HepG2 (cell line): Measurements from ENCODE around the gene SIMC1. TPM values are rescaled to one million over a fixed set of nuclear protein-coding genes. Genes with fewer than 3 reads are reported as not detected.

Experiments used
- ATF7 ChIP-seq, 2 experiments: fragments of 450-650 bp in 1 of 2; sonication (generic) in 1 of 2; formaldehyde crosslinking in 1 of 2; IDR thresholded peaks; 2 replicates each; pipeline versions ENCODE4 v1.4.0 to v1.6.1; 2016 to 2020; ENCODE audit warnings: antibody characterized with exemption in 1 of 2, mild to moderate bottlenecking in 1 of 2, missing genetic modification reagents in 1 of 2
- DNMT3B ChIP-seq: conservative IDR thresholded peaks from 2 replicates; pipeline ENCODE4 v1.6.1; 2016; ENCODE audit warnings: missing biosample characterization, control low read depth
- FOXK1 ChIP-seq: sonication (generic); formaldehyde crosslinking; IDR thresholded peaks from 2 replicates; pipeline ENCODE4 v1.4.0; 2020; ENCODE audit warnings: low read depth, missing genetic modification reagents, borderline replicate concordance
- HMGA1 ChIP-seq: sonication (generic); formaldehyde crosslinking; conservative IDR thresholded peaks from 2 replicates; pipeline ENCODE4 v1.4.0; 2020; ENCODE audit warnings: missing genetic modification reagents
- ZBTB7B ChIP-seq: sonication (generic); formaldehyde crosslinking; IDR thresholded peaks from 2 replicates; pipeline ENCODE4 v1.4.0; 2020; ENCODE audit warnings: missing genetic modification reagents
- ZNF432 ChIP-seq: sonication (generic); formaldehyde crosslinking; IDR thresholded peaks from 2 replicates; pipeline ENCODE4 v1.5.0; 2020; ENCODE audit warnings: missing genetic modification reagents, mild to moderate bottlenecking, borderline replicate concordance
- ZNF577 ChIP-seq: sonication (generic); formaldehyde crosslinking; IDR thresholded peaks from 2 replicates; pipeline ENCODE4 v1.4.0; 2020; ENCODE audit warnings: mild to moderate bottlenecking, low read depth, missing genetic modification reagents, borderline replicate concordance
- ZNF615 ChIP-seq: sonication (generic); formaldehyde crosslinking; IDR thresholded peaks from 2 replicates; pipeline ENCODE4 v1.5.0; 2020; ENCODE audit warnings: mild to moderate bottlenecking, missing genetic modification reagents, borderline replicate concordance
- ZNF83 ChIP-seq: sonication (generic); formaldehyde crosslinking; IDR thresholded peaks from 2 replicates; pipeline ENCODE4 v1.4.0; 2020; ENCODE audit warnings: missing genetic modification reagents, mild to moderate bottlenecking, borderline replicate concordance
- ZNF841 ChIP-seq: sonication (generic); formaldehyde crosslinking; IDR thresholded peaks from 2 replicates; pipeline ENCODE4 v1.8.1; 2023; ENCODE audit warnings: missing genetic modification reagents, borderline replicate concordance
- polyA plus RNA-seq, 8 experiments: library from polyadenylated mRNA; depleted of rRNA in 3 of 8; stranded (reverse) in 7 of 8; unstranded in 1 of 8; fragments of >200 nt; fragmentation: Illumina TruSeq in 4 of 8; extraction: Trizol in 4 of 8; gene quantifications; 2 replicates each; pipeline versions ENCODE4 v1.2.1 to v1.2.3, GENCODE V29; 2011 to 2016; ENCODE audit warnings: low read depth in 4 of 8, missing spikeins in 1 of 8, mixed read lengths in 1 of 8; ENCODE audit not compliant: insufficient read depth in 1 of 8
- total RNA-seq, 5 experiments: library from RNA; depleted of rRNA; stranded (reverse); fragments of >200 nt; fragmentation: Illumina TruSeq; extraction: Trizol; gene quantifications; 2 replicates each; pipeline ENCODE4 v1.2.3, GENCODE V29; 2016; ENCODE audit warnings: low read depth in 1 of 5
- TF ChIP-seq, protein P1 (sequence below): sonication (generic); formaldehyde crosslinking; IDR thresholded peaks from 2 replicates; pipeline ENCODE4 v1.5.1; 2020; ENCODE audit warnings: mild to moderate bottlenecking, missing genetic modification reagents, borderline replicate concordance
- TF ChIP-seq, protein P2 (sequence below): sonication (generic); formaldehyde crosslinking; IDR thresholded peaks from 2 replicates; pipeline ENCODE4 v1.5.0; 2020; ENCODE audit warnings: missing genetic modification reagents
- TF ChIP-seq, protein P3 (sequence below): sonication (generic); formaldehyde crosslinking; IDR thresholded peaks from 2 replicates; pipeline ENCODE4 v1.5.1; 2020; ENCODE audit warnings: mild to moderate bottlenecking, missing genetic modification reagents, moderate library complexity
- TF ChIP-seq, protein P4 (sequence below): sonication (generic); formaldehyde crosslinking; IDR thresholded peaks from 2 replicates; pipeline ENCODE4 v1.9.0; 2021; ENCODE audit warnings: missing genetic modification reagents, borderline replicate concordance
- TF ChIP-seq, protein P5 (sequence below): sonication (generic); formaldehyde crosslinking; IDR thresholded peaks from 2 replicates; pipeline ENCODE4 v1.5.0; 2020; ENCODE audit warnings: missing genetic modification reagents
- TF ChIP-seq, protein P6 (sequence below): IDR thresholded peaks from 2 replicates; pipeline ENCODE4 v1.6.1; 2016; ENCODE audit warnings: mild to moderate bottlenecking, missing biosample characterization, missing genetic modification reagents

The SIMC1 gene
- total and polyA plus RNA-seq, 2 of the 13 experiments (the other 11 are each of a cell fraction or from before 2014, with no cell fraction given): 5.4 to 6.8 TPM

DNA sequence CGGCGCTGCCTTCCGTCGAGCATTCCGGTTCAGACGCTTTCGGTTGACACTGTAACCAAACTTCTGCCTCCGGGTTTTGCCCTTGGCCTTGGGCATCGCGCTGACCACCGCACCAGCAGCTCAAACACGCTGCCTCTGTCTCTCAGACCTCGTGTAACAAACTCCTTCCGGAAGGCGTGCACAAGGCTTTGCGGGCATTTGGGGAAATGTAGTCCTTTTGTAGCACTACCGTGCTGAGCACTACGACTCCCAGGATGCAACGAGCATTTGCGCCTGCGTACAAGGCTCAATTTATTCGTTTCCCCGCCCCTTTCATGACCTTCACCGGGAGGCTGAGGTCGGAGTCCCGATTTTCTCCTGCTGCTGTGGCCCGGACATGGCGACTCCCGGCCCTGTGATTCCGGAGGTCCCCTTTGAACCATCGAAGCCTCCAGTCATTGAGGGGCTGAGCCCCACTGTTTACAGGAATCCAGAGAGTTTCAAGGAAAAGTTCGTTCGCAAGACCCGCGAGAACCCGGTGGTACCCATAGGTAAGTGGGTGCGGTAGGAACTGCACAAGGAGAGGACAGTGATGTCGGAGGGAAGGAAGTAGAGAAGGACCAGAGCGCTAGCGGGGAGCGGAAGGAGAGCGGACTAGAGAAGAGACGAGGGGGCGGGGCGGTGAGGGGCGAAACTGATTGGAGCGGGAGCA lies 150.4 kb downstream of the SIMC1 start, which contains the start of the genes HIGD2A and NOP16 (continued):
- TF ChIP-seq, protein P1, sequence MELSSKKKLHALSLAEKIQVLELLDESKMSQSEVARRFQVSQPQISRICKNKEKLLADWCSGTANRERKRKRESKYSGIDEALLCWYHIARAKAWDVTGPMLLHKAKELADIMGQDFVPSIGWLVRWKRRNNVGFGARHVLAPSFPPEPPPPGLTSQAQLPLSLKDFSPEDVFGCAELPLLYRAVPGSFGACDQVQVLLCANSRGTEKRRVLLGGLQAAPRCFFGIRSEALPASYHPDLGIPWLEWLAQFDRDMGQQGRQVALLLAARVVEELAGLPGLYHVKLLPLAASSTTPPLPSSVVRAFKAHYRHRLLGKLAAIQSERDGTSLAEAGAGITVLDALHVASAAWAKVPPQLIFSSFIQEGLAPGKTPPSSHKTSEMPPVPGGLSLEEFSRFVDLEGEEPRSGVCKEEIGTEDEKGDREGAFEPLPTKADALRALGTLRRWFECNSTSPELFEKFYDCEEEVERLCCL (CRISPR knock-in tag): no peak
- TF ChIP-seq ZNF83: no peak
- no peak for TF ChIP-seq ZNF432
- TF ChIP-seq, protein P2, sequence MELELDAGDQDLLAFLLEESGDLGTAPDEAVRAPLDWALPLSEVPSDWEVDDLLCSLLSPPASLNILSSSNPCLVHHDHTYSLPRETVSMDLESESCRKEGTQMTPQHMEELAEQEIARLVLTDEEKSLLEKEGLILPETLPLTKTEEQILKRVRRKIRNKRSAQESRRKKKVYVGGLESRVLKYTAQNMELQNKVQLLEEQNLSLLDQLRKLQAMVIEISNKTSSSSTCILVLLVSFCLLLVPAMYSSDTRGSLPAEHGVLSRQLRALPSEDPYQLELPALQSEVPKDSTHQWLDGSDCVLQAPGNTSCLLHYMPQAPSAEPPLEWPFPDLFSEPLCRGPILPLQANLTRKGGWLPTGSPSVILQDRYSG (CRISPR knock-in tag): no peak
- no peak for TF ChIP-seq DNMT3B (CRISPR knock-in tag)
- no peak for TF ChIP-seq ZNF615 (CRISPR knock-in tag)
- TF ChIP-seq, protein P3, sequence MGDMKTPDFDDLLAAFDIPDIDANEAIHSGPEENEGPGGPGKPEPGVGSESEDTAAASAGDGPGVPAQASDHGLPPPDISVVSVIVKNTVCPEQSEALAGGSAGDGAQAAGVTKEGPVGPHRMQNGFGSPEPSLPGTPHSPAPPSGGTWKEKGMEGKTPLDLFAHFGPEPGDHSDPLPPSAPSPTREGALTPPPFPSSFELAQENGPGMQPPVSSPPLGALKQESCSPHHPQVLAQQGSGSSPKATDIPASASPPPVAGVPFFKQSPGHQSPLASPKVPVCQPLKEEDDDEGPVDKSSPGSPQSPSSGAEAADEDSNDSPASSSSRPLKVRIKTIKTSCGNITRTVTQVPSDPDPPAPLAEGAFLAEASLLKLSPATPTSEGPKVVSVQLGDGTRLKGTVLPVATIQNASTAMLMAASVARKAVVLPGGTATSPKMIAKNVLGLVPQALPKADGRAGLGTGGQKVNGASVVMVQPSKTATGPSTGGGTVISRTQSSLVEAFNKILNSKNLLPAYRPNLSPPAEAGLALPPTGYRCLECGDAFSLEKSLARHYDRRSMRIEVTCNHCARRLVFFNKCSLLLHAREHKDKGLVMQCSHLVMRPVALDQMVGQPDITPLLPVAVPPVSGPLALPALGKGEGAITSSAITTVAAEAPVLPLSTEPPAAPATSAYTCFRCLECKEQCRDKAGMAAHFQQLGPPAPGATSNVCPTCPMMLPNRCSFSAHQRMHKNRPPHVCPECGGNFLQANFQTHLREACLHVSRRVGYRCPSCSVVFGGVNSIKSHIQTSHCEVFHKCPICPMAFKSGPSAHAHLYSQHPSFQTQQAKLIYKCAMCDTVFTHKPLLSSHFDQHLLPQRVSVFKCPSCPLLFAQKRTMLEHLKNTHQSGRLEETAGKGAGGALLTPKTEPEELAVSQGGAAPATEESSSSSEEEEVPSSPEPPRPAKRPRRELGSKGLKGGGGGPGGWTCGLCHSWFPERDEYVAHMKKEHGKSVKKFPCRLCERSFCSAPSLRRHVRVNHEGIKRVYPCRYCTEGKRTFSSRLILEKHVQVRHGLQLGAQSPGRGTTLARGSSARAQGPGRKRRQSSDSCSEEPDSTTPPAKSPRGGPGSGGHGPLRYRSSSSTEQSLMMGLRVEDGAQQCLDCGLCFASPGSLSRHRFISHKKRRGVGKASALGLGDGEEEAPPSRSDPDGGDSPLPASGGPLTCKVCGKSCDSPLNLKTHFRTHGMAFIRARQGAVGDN: peak; percentile 97
- no peak for TF ChIP-seq ZNF841 (CRISPR knock-in tag)
- TF ChIP-seq HMGA1 (CRISPR knock-in tag): no peak
- no peak for TF ChIP-seq ATF7 (IDR thresholded peaks at IDR 0.05)
- TF ChIP-seq ATF7 (CRISPR knock-in tag; IDR thresholded peaks at IDR 0.05): no peak
- TF ChIP-seq, protein P4, sequence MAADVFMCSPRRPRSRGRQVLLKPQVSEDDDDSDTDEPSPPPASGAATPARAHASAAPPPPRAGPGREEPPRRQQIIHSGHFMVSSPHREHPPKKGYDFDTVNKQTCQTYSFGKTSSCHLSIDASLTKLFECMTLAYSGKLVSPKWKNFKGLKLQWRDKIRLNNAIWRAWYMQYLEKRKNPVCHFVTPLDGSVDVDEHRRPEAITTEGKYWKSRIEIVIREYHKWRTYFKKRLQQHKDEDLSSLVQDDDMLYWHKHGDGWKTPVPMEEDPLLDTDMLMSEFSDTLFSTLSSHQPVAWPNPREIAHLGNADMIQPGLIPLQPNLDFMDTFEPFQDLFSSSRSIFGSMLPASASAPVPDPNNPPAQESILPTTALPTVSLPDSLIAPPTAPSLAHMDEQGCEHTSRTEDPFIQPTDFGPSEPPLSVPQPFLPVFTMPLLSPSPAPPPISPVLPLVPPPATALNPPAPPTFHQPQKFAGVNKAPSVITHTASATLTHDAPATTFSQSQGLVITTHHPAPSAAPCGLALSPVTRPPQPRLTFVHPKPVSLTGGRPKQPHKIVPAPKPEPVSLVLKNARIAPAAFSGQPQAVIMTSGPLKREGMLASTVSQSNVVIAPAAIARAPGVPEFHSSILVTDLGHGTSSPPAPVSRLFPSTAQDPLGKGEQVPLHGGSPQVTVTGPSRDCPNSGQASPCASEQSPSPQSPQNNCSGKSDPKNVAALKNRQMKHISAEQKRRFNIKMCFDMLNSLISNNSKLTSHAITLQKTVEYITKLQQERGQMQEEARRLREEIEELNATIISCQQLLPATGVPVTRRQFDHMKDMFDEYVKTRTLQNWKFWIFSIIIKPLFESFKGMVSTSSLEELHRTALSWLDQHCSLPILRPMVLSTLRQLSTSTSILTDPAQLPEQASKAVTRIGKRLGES: no peak
- TF ChIP-seq, protein P5, sequence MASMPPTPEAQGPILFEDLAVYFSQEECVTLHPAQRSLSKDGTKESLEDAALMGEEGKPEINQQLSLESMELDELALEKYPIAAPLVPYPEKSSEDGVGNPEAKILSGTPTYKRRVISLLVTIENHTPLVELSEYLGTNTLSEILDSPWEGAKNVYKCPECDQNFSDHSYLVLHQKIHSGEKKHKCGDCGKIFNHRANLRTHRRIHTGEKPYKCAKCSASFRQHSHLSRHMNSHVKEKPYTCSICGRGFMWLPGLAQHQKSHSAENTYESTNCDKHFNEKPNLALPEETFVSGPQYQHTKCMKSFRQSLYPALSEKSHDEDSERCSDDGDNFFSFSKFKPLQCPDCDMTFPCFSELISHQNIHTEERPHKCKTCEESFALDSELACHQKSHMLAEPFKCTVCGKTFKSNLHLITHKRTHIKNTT (CRISPR knock-in tag): no peak
- no peak for TF ChIP-seq ZNF577 (CRISPR knock-in tag)
- TF ChIP-seq ZBTB7B (CRISPR knock-in tag): peak; percentile 44; the same call in 1 of the 2 replicates
- TF ChIP-seq FOXK1 (CRISPR knock-in tag): peak; percentile 43; the same call in 1 of the 2 replicates
- TF ChIP-seq, protein P6, sequence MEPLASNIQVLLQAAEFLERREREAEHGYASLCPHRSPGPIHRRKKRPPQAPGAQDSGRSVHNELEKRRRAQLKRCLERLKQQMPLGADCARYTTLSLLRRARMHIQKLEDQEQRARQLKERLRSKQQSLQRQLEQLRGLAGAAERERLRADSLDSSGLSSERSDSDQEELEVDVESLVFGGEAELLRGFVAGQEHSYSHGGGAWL: peak; percentile 95
